ENCODE results near the gene PET100. TPM values are rescaled to one million over a fixed set of nuclear protein-coding genes. Genes with fewer than 3 reads are reported as not detected.

The PET100 gene
- total RNA-seq, 1 experiment from 2014 or later, result 129 TPM

GRCh38 chr19:7605490-7606222 lies 23.9 kb upstream of the PET100 start:
- TF ChIP-seq EZH2 (IDR thresholded peaks at IDR 0.05; ENCODE audit: borderline replicate concordance, low read depth, low read length, poor library complexity, severe bottlenecking) (no peak), CTCF (conservative IDR thresholded peaks at IDR 0.05; ENCODE audit: low read depth, low read length) (no peak)
- DNase-seq (ENCODE audit: low spot score), result peak; percentile 64
- no peaks in the 10 kb centered on the region for H3K27me3 ChIP-seq (replicated peaks; ENCODE audit: insufficient read depth, low read depth, low read length, poor library complexity)
- H3K4me3 ChIP-seq (ENCODE audit: low read depth, low read length, poor library complexity, severe bottlenecking), result no peak overlapping the region
- no peaks in the 10 kb centered on the region for H3K9me3 ChIP-seq (ENCODE audit: low read depth, low read length, poor library complexity, severe bottlenecking)
- CTCF ChIA-PET, result interaction anchor here (0.6 kb wide), 1 partner anchor 75 kb away, joined by 3 read pairs; the partner anchor contains the start of gene TRAPPC5
- H3K27ac ChIP-seq (ENCODE audit: low read depth, low read length, poor library complexity, severe bottlenecking), result no peak overlapping the region
- H3K4me1 ChIP-seq (ENCODE audit: insufficient read depth, low read length, poor library complexity, severe bottlenecking), result no peaks in the 10 kb centered on the region
- intact Hi-C loops (cut with micrococcal nuclease; ENCODE audit: unreplicated experiment), result no loop called here
- no TSS peak for BruUV-seq (replicated peaks)
- H3K36me3 ChIP-seq (ENCODE audit: insufficient read depth, low read length, poor library complexity, severe bottlenecking), result no peaks in the 10 kb centered on the region
- POLR2A ChIA-PET (ENCODE audit: low non-redundant PET), result no interaction called here

- no TSS peak for BruUV-seq (replicated peaks)
- Histone ChIP-seq H3K27ac (ENCODE audit: low read depth, low read length, poor library complexity, severe bottlenecking) (no peak overlapping the region), H3K27me3 (replicated peaks; ENCODE audit: insufficient read depth, low read depth, low read length, poor library complexity) (no peaks in the 10 kb centered on the region), H3K9me3 (ENCODE audit: low read depth, low read length, poor library complexity, severe bottlenecking) (no peaks in the 10 kb centered on the region), H3K4me3 (ENCODE audit: low read depth, low read length, poor library complexity, severe bottlenecking) (no peak overlapping the region), H3K36me3 (ENCODE audit: insufficient read depth, low read length, poor library complexity, severe bottlenecking) (no peaks in the 10 kb centered on the region), H3K4me1 (ENCODE audit: insufficient read depth, low read length, poor library complexity, severe bottlenecking) (no peaks in the 10 kb centered on the region)
- POLR2A ChIA-PET (ENCODE audit: low non-redundant PET), result no interaction called here
- TF ChIP-seq EZH2 (IDR thresholded peaks at IDR 0.05; ENCODE audit: borderline replicate concordance, low read depth, low read length, poor library complexity, severe bottlenecking), result no peak
- TF ChIP-seq CTCF (conservative IDR thresholded peaks at IDR 0.05; ENCODE audit: low read depth, low read length), result no peak
- CTCF ChIA-PET, result no interaction called here
- DNase-seq (ENCODE audit: low spot score), result no peak
- intact Hi-C loops (cut with micrococcal nuclease; ENCODE audit: unreplicated experiment), result no loop called here
These were observed 23.3 kb upstream of the PET100 start for GRCh38 chr19:7606289-7606688.

- Histone ChIP-seq H3K4me3 (ENCODE audit: low read depth, low read length, poor library complexity, severe bottlenecking) (no peak overlapping the region), H3K4me1 (ENCODE audit: insufficient read depth, low read length, poor library complexity, severe bottlenecking) (no peaks in the 10 kb centered on the region), H3K9me3 (ENCODE audit: low read depth, low read length, poor library complexity, severe bottlenecking) (no peaks in the 10 kb centered on the region), H3K27me3 (replicated peaks; ENCODE audit: insufficient read depth, low read depth, low read length, poor library complexity) (no peaks in the 10 kb centered on the region), H3K27ac (ENCODE audit: low read depth, low read length, poor library complexity, severe bottlenecking) (no peak overlapping the region), H3K36me3 (ENCODE audit: insufficient read depth, low read length, poor library complexity, severe bottlenecking) (no peaks in the 10 kb centered on the region)
- ChIA-PET CTCF (no interaction called here), POLR2A (ENCODE audit: low non-redundant PET) (no interaction called here)
- TF ChIP-seq EZH2 (IDR thresholded peaks at IDR 0.05; ENCODE audit: borderline replicate concordance, low read depth, low read length, poor library complexity, severe bottlenecking) (no peak), CTCF (conservative IDR thresholded peaks at IDR 0.05; ENCODE audit: low read depth, low read length) (no peak)
- intact Hi-C loops (cut with micrococcal nuclease; ENCODE audit: unreplicated experiment), result no loop called here
- no TSS peak for BruUV-seq (replicated peaks)
- DNase-seq (ENCODE audit: low spot score), result no peak
These were observed 22.2 kb upstream of the PET100 start for GRCh38 chr19:7607212-7607873.
